Natural killer cell (primary cell): ENCODE data around the gene KIF6. TPM values are rescaled to one million over a fixed set of nuclear protein-coding genes. Genes with fewer than 3 reads are reported as not detected.

Source experiments
- ATAC-seq, 3 donors: fragments of 150-1000 bp in 2 of 3; fragments of 200-7000 bp in 1 of 3; cut with Tn5 transposase; 1 replicate in 1 of 3; 2 replicates in 2 of 3; pipeline ENCODE4 v1.10.0; 2021; ENCODE audit warnings: mild to moderate bottlenecking in 2 of 3, moderate library complexity in 2 of 3
- DNase-seq, 2 donors: peaks; one replicate each; pipeline versions ENCODE4 v3.0.0 to v3.0.0-alpha.2; 2013 to 2021; ENCODE audit warnings: mixed read lengths in 1 of 2
- H3K27ac ChIP-seq: one replicate; pipeline ENCODE4 v1.5.1; 2013; ENCODE audit warnings: mild to moderate bottlenecking, low read length
- H3K27me3 ChIP-seq: one replicate; pipeline ENCODE4 v1.6.1; 2013; ENCODE audit warnings: low read length; ENCODE audit not compliant: control insufficient read depth, insufficient read depth
- H3K36me3 ChIP-seq: one replicate; pipeline ENCODE4 v1.6.1; 2013; ENCODE audit warnings: low read length; ENCODE audit not compliant: control insufficient read depth, insufficient read depth
- H3K4me1 ChIP-seq: one replicate; pipeline ENCODE4 v1.6.1; 2013; ENCODE audit warnings: low read length; ENCODE audit not compliant: control insufficient read depth, insufficient read depth
- H3K4me3 ChIP-seq: one replicate; pipeline ENCODE4 v1.5.1; 2013; ENCODE audit warnings: low read length
- H3K9me3 ChIP-seq: one replicate; pipeline ENCODE4 v1.6.1; 2013; ENCODE audit warnings: low read length; ENCODE audit not compliant: control insufficient read depth, insufficient read depth
- H3K27ac Mint-ChIP-seq, 2 donors: one replicate each; pipeline ENCODE4 v1.8.0; 2022; ENCODE audit warnings: mild to moderate bottlenecking in 2 of 2, mixed read lengths in 2 of 2, moderate library complexity in 1 of 2
- H3K27me3 Mint-ChIP-seq, 2 donors: one replicate each; pipeline ENCODE4 v1.8.0; 2022; ENCODE audit warnings: low read depth in 2 of 2, mixed read lengths in 2 of 2
- H3K36me3 Mint-ChIP-seq: one replicate; pipeline ENCODE4 v1.8.0; 2022; ENCODE audit warnings: mixed read lengths
- H3K4me1 Mint-ChIP-seq, 2 donors: one replicate each; pipeline ENCODE4 v1.8.0; 2022; ENCODE audit warnings: mixed read lengths in 2 of 2
- H3K4me3 Mint-ChIP-seq: one replicate; pipeline ENCODE4 v1.8.0; 2022; ENCODE audit warnings: mild to moderate bottlenecking, moderate library complexity, mixed read lengths
- H3K9me3 Mint-ChIP-seq, 2 donors: one replicate each; pipeline ENCODE4 v1.8.0; 2022; ENCODE audit warnings: mixed read lengths in 2 of 2
- CTCF ChIP-seq: fragments of 200-600 bp; IDR thresholded peaks from one replicate; pipeline ENCODE4 v1.8.0; 2022; ENCODE audit warnings: antibody characterized with exemption
- WGBS: methylation state at CpG from one replicate; pipeline ENCODE4 v1.1.7; 2013; ENCODE audit warnings: missing lambda C conversion rate; ENCODE audit not compliant: insufficient coverage; 5-methylcytosine and 5-hydroxymethylcytosine counted together
- intact Hi-C: fragments of 100-400 bp; cut with micrococcal nuclease; formaldehyde crosslinking; loops from one replicate; pipeline ENCODE4 v1.14.2; 2022
- total RNA-seq, 4 donors: library from RNA; stranded (reverse); fragments of 120-200 nt in 1 of 4; gene quantifications; one replicate each; pipeline versions ENCODE4 v1.2.3 to v1.2.4, GENCODE V29; 2013 to 2022

Gene KIF6
- total RNA-seq, 3 donors from 2014 or later (not counting 1 experiment from before 2014, with no cell fraction given) = not detected

GRCh38 chr6:39425346-39426072 is 299.7 kb downstream of the KIF6 start:
- intact Hi-C loops = no loop called here
- DNase-seq = no peak
- Mint-ChIP-seq H3K27ac (no peak overlapping the region), H3K4me1 (no peaks in the 10 kb centered on the region), H3K4me3 (no peak overlapping the region), H3K9me3 (no peaks in the 10 kb centered on the region), H3K36me3 (no peaks in the 10 kb centered on the region), H3K27me3 (peaks cover 5 to 9% of the 10 kb centered on the region in 2 donors)
- TF ChIP-seq CTCF = no peak
- no peaks in the 10 kb centered on the region for H3K9me3 ChIP-seq
- no peaks in the 10 kb centered on the region for H3K36me3 ChIP-seq
- no peak for ATAC-seq
- WGBS = 89% methylated on average over 3 of the region's 6 CpGs
- no peaks in the 10 kb centered on the region for H3K27me3 ChIP-seq
- H3K4me1 ChIP-seq = no peaks in the 10 kb centered on the region
- H3K27ac ChIP-seq = no peak overlapping the region
- no peak overlapping the region for H3K4me3 ChIP-seq

- Histone ChIP-seq H3K4me3 (no peak overlapping the region), H3K27me3 (no peaks in the 10 kb centered on the region), H3K27ac (no peak overlapping the region), H3K4me1 (no peaks in the 10 kb centered on the region), H3K9me3 (no peaks in the 10 kb centered on the region), H3K36me3 (no peaks in the 10 kb centered on the region)
- intact Hi-C loops = no loop called here
- no peaks in the 10 kb centered on the region for H3K4me1 Mint-ChIP-seq
- no peaks in the 10 kb centered on the region for H3K36me3 Mint-ChIP-seq
- H3K4me3 Mint-ChIP-seq = no peak overlapping the region
- peaks cover 5 to 9% of the 10 kb centered on the region in 2 donors for H3K27me3 Mint-ChIP-seq
- H3K27ac Mint-ChIP-seq = no peak overlapping the region
- no peak for ATAC-seq
- H3K9me3 Mint-ChIP-seq = no peaks in the 10 kb centered on the region
- no peak for DNase-seq
- TF ChIP-seq CTCF = no peak
- 84% methylated on average over 3 of the region's 3 CpGs for WGBS
These were observed 300.4 kb downstream of the KIF6 start for GRCh38 chr6:39424831-39425230.

GRCh38 chr6:39422238-39422637 is 303.0 kb downstream of the KIF6 start:
- H3K36me3 ChIP-seq = no peaks in the 10 kb centered on the region
- WGBS = 29% methylated on average over 6 of the region's 6 CpGs
- no peak overlapping the region for H3K27ac ChIP-seq
- no peaks in the 10 kb centered on the region for H3K9me3 ChIP-seq
- no peaks in the 10 kb centered on the region for H3K4me1 ChIP-seq
- H3K27me3 ChIP-seq = no peaks in the 10 kb centered on the region
- intact Hi-C loops = no loop called here
- Mint-ChIP-seq H3K4me3 (no peak overlapping the region), H3K9me3 (no peaks in the 10 kb centered on the region), H3K27me3 (peaks cover 5 to 9% of the 10 kb centered on the region in 2 donors), H3K4me1 (no peaks in the 10 kb centered on the region), H3K36me3 (no peaks in the 10 kb centered on the region), H3K27ac (no peak overlapping the region)
- DNase-seq = no peak
- no peak for TF ChIP-seq CTCF
- ATAC-seq = no peak
- no peak overlapping the region for H3K4me3 ChIP-seq
